Activated naive CD8-positive, alpha-beta T cell treated with anti-CD3 and anti-CD28 coated beads, Interleukin-2, amount 10 ng/mL, durations not matched to agents 7 days and 5 days (primary cell): ENCODE data around the gene CARD6. TPM values are rescaled to one million over a fixed set of nuclear protein-coding genes. Genes with fewer than 3 reads are reported as not detected.
"Not testable (repeated sequence)": the region's sequence is repeated elsewhere in the genome, so short reads cannot be mapped to it uniquely, and the experiment has no call there.

ENCODE experiments used
- ATAC-seq: fragments of 150-1000 bp; cut with Tn5 transposase; one replicate; pipeline ENCODE4 v1.10.0; 2021; ENCODE audit warnings: low read depth, moderate library complexity
- POLR2A ChIA-PET: fragments of 350-600 bp; sonication (Branson Sonifier 250); formaldehyde crosslinking; loops from one replicate; lab custom pipeline; 2021; ENCODE audit warnings: antibody characterized with exemption; lab: Charles Lee
- DNase-seq: peaks from one replicate; pipeline ENCODE4 v3.0.0; 2021
- H3K27ac Mint-ChIP-seq: one replicate; pipeline ENCODE4 v1.8.0; 2022; ENCODE audit warnings: mild to moderate bottlenecking, mixed read lengths
- H3K27me3 Mint-ChIP-seq: one replicate; pipeline ENCODE4 v1.8.0; 2022; ENCODE audit warnings: mild to moderate bottlenecking, moderate library complexity, mixed read lengths
- H3K36me3 Mint-ChIP-seq: one replicate; pipeline ENCODE4 v1.8.0; 2021; ENCODE audit warnings: mild to moderate bottlenecking, mixed read lengths
- H3K4me1 Mint-ChIP-seq: one replicate; pipeline ENCODE4 v1.8.0; 2021; ENCODE audit warnings: mixed read lengths
- H3K4me3 Mint-ChIP-seq: one replicate; pipeline ENCODE4 v1.8.0; 2022; ENCODE audit warnings: mild to moderate bottlenecking, moderate library complexity, mixed read lengths
- H3K9me3 Mint-ChIP-seq: one replicate; pipeline ENCODE4 v1.8.0; 2021; ENCODE audit warnings: mixed read lengths
- total RNA-seq, 2 experiments: library from RNA; stranded (reverse); gene quantifications; one replicate each; pipeline ENCODE4 v1.2.3, GENCODE V29; 2021

The CARD6 gene
- total RNA-seq, 2 experiments from 2014 or later: 3.5 to 4.4 TPM

DNA sequence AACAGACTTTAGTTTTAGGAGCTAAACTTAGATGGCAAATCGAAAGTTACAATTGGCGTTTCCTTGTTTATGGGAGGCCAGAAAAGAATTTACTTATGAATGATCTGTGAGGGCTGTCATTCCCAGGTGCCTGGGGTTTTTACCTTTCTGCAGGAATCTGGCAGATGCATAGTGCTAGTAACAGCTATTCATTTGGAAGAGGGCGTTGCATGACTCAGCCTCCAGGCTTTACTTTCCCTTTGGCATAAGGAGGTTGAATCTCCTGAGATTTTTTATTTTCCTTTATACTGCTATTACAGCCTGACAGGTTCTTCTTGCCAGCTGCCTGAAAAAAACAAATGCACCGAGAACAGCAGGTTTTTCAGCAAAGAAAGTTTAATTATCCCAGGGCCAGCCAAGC is 30.0 kb downstream of the CARD6 start:
- Mint-ChIP-seq H3K27me3 (peaks cover 10% of the 10 kb centered on the region), H3K4me3 (no peak overlapping the region), H3K4me1 (no peaks in the 10 kb centered on the region), H3K9me3 (no peaks in the 10 kb centered on the region), H3K36me3 (no peaks in the 10 kb centered on the region), H3K27ac (no peak overlapping the region)
- no peak for ATAC-seq
- DNase-seq: no peak
- POLR2A ChIA-PET: no interaction called here

DNA sequence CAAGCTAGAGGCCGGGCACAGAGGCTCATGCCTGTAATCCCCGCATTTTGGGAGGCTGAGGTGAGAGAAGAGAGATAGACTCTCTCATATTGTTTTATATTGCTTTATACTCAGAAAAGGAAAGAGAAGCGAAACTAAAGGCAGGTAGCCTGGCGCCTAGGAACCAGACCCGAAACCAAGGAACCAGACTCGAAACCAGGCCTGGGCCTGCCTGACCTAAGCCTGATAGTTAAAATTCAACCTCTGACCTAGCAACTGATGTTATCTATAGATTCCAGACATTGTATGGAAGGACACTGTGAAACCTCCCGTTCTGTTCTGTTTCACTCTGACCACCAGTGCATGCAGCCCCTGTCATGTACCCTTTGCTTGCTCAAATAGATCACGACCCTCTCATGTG is 31.1 kb downstream of the CARD6 start:
- POLR2A ChIA-PET, ATAC-seq, H3K9me3 Mint-ChIP-seq, H3K4me3 Mint-ChIP-seq, H3K36me3 Mint-ChIP-seq, H3K27ac Mint-ChIP-seq, H3K4me1 Mint-ChIP-seq, DNase-seq: not testable (repeated sequence)
- peaks cover 12% of the 10 kb centered on the region for H3K27me3 Mint-ChIP-seq

DNA sequence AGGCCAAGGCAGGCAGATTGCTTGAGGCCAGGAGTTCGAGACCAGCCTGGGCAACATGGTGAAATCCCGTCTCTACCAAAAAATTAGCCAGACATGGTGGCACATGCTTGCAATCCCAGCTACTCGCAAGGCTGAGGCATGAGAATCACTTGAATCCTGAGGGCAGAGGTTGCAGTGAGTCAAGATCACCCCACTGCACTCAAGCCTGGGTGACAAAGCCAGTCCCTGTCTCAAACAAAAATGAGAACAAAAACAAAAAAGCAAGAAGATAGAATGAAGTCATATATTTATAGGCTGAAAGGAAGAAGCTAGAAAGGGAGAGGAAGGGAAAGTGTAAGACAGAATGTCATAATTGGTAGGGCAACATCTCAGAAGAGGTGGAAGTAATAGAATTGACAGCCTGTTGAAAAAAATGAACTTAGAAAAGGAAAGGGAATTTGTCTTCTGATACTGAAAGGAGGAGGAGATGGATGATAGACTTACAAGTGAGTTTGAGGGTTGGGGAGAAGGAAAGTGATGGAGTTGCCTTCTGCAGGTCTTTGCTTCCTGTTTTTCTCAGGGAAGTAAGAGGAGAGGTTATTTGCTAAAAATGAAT is 32.2 kb downstream of the CARD6 start:
- no peaks in the 10 kb centered on the region for H3K4me1 Mint-ChIP-seq

GRCh38 chr5:40875958-40876357 is 34.8 kb downstream of the CARD6 start:
- H3K4me1 Mint-ChIP-seq: no peaks in the 10 kb centered on the region
- no peaks in the 10 kb centered on the region for H3K36me3 Mint-ChIP-seq
- no peak overlapping the region for H3K27ac Mint-ChIP-seq
- no peak for ATAC-seq
- H3K9me3 Mint-ChIP-seq: peaks cover 1% of the 10 kb centered on the region
- H3K4me3 Mint-ChIP-seq: no peak overlapping the region
- DNase-seq: no peak
- peaks cover 12% of the 10 kb centered on the region for H3K27me3 Mint-ChIP-seq
- POLR2A ChIA-PET: no interaction called here

More for the DNA sequence above, 32.2 kb downstream of the CARD6 start:
- no peaks in the 10 kb centered on the region for H3K36me3 Mint-ChIP-seq
- peaks cover 1% of the 10 kb centered on the region for H3K9me3 Mint-ChIP-seq
- H3K27ac Mint-ChIP-seq: no peak overlapping the region
- H3K27me3 Mint-ChIP-seq: peaks cover 10% of the 10 kb centered on the region
- DNase-seq: no peak
- POLR2A ChIA-PET: no interaction called here
- H3K4me3 Mint-ChIP-seq: no peak overlapping the region
- no peak for ATAC-seq

GRCh38 chr5:40877371-40877988 is 36.3 kb downstream of the CARD6 start:
- DNase-seq: no peak
- no peak for ATAC-seq
- POLR2A ChIA-PET: no interaction called here
- Mint-ChIP-seq H3K27ac (no peak overlapping the region), H3K4me1 (no peaks in the 10 kb centered on the region), H3K27me3 (peaks cover 12% of the 10 kb centered on the region), H3K4me3 (no peak overlapping the region), H3K36me3 (no peaks in the 10 kb centered on the region), H3K9me3 (peaks cover 1% of the 10 kb centered on the region)

DNA sequence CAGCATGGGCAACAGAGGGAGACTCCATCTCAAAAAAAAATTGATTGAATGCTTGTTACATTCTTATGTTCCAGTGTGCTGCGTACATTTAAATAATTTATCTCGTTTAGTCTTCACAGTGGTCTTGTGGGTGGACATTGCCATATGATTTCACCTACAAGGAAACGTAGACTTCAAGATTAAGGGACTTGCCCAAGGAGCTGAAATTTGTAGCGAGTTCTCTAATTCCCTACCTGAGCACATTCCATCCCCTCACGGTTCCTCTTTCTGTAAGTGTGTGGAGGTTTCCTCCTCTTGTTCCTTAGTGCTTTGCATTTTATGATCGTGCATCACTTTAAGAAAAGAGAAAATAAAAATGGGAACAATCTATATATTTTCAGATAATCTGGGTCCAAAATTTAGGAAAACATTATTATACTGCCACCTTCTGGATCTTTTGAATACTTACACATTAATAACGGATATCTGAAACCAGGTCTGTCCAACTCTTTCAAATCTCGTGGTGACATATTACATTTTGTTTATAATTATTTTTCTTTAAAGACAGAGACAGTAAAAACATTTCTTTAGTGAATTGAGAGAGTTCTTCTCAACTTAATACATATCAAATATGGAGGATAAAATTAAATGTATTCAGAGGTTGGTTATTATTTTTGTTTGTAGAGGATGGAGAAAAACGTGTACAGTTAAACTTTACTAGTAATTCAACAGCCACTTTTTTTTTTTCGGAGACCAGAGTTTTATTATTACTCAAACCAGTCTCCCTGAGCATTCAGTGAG is 38.2 kb downstream of the CARD6 start:
- DNase-seq: no peak
- Mint-ChIP-seq H3K9me3 (peaks cover 1% of the 10 kb centered on the region), H3K4me3 (no peak overlapping the region), H3K27ac (no peak overlapping the region), H3K27me3 (peaks cover 15% of the 10 kb centered on the region), H3K4me1 (no peaks in the 10 kb centered on the region), H3K36me3 (no peaks in the 10 kb centered on the region)
- POLR2A ChIA-PET: no interaction called here
- no peak for ATAC-seq

DNA sequence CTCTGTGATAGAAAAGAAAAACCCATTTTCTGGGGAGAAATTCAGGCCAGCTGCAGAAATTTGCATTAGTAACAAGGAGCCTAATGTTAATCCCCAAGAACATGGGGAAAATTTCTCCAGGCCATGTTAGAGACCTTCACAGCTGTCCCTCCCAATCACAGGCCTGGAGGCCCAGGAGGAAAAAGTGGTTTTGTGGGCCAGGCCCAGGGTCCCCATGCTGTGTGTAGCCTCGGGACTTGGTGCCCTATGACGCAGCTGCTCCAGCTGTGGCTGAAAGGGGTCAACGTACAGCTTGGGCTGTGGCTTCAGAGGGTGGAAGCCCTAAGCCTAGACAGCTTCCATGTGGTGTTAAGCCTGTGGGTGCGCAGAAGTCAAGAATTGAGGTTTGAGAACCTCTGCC is 41.1 kb downstream of the CARD6 start:
- no peaks in the 10 kb centered on the region for H3K36me3 Mint-ChIP-seq
- H3K27ac Mint-ChIP-seq: no peak overlapping the region
- H3K4me1 Mint-ChIP-seq: no peaks in the 10 kb centered on the region
- ATAC-seq (no peak), DNase-seq (no peak)
- no peak overlapping the region for H3K4me3 Mint-ChIP-seq
- no peaks in the 10 kb centered on the region for H3K9me3 Mint-ChIP-seq
- POLR2A ChIA-PET: no interaction called here
- H3K27me3 Mint-ChIP-seq: peaks cover 15% of the 10 kb centered on the region

DNA sequence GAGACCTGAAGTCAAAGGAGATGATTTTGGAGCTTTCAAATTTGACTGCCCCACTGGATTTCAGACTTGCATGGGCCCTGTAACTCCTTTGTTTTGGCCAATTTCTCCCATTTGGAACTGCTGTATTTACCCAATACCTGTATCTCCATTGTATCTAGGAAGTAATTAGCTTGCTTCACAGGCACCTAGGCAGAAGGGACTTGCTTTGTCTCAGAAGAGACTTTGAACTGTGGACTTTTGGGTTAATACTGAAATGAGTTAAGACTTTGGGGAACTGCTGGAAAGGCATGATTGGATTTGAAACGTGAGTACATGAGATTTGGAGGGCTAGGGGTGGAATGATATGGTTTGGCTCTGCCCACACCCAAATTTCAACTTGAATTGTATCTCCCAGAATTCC is 41.9 kb downstream of the CARD6 start:
- H3K9me3 Mint-ChIP-seq, ATAC-seq, H3K27ac Mint-ChIP-seq, H3K4me3 Mint-ChIP-seq, POLR2A ChIA-PET, H3K36me3 Mint-ChIP-seq, DNase-seq, H3K4me1 Mint-ChIP-seq: not testable (repeated sequence)
- peaks cover 18% of the 10 kb centered on the region for H3K27me3 Mint-ChIP-seq

DNA sequence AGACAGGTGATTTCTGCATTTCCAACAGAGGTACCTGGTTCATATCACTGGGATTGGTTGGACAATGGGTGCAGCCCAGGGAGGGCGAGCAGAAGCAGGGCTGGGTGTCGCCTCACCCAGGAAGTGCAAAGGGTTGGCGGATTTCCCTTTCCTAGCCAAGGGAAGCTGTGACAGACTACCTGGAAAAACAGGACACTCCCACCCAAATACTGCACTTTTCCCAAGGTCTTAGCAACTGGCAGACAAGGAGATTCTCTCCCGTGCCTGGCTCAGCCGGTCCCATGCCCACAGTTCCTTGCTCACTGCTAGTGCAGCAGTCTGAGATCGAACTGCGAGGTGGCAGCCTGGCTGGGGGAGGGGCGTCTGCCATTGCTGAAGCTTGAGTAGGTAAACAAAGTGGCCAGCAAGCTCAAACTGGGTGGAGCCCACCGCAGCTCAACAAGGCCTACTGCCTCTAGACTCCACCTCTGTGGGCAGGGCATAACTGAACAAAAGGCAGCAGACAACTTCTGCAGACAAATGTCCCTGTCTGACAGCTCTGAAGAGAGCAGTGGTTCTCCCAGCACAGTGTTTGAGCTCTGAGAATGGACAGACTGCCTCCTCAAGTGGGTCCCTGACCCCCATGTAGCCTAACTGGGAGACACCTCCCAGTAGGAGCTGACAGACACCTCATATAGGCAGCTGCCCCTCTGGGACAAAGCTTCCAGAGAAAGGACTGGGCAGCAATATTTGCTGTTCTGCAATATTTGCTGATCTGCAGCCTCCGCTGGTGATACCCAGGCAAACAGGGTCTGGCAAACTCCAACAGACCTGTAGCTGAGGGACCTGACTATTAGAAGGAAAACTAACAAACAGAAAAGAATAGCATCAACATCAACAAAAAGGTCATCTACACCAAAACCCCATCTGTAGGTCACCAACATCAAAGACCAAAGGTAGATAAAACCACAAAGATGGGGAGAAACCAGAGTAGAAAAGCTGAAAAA is 54.6 kb downstream of the CARD6 start:
- H3K9me3 Mint-ChIP-seq, H3K4me1 Mint-ChIP-seq, DNase-seq, H3K27ac Mint-ChIP-seq, H3K4me3 Mint-ChIP-seq, H3K36me3 Mint-ChIP-seq, POLR2A ChIA-PET, ATAC-seq: not testable (repeated sequence)
- peaks cover 25% of the 10 kb centered on the region for H3K27me3 Mint-ChIP-seq

DNA sequence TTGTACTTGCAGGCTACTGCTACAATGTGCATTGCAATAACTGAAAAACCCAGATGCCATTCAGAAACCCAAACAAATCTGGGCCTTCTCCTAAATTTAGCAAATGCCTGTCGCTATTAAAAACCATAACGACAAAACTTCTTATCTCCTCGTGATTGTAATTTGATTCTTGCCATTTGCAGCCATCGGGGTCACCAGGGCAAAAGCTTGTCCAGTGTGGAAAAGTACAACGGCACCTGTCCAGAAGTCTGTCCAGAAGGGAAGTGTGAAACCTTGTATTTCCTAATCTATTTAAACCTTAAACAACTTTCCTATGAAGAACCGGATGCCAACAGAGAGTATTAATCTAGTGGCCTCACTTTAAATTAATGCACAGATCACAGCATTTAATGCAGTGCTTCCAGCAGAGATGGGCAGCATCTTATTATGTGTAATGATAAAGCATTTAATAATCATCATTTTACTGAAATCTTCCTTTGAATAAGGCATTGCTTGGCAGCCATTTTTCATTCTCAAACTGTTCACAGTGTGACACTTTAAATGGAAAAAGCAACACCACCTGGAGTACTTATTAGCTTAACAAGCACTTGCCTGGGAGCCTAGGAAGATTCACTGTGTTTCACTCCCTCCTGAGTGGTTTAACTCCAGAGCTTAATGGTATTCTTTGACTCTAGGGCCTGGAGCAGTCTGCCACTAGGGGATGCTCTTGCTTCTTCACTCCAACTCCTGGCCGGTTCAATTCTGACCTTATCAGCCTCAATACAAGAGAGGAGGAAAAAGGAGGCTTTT is 63.2 kb downstream of the CARD6 start:
- no peaks in the 10 kb centered on the region for H3K9me3 Mint-ChIP-seq
- DNase-seq (no peak), ATAC-seq (peak; percentile 67)
- no peak overlapping the region for H3K4me3 Mint-ChIP-seq
- peaks cover 11% of the 10 kb centered on the region for H3K27me3 Mint-ChIP-seq
- no peak overlapping the region for H3K27ac Mint-ChIP-seq
- no peaks in the 10 kb centered on the region for H3K36me3 Mint-ChIP-seq
- no peaks in the 10 kb centered on the region for H3K4me1 Mint-ChIP-seq
- POLR2A ChIA-PET: no interaction called here

- ATAC-seq: no peak
- Mint-ChIP-seq H3K36me3 (no peaks in the 10 kb centered on the region), H3K27ac (no peak overlapping the region), H3K4me3 (no peak overlapping the region), H3K9me3 (no peaks in the 10 kb centered on the region), H3K27me3 (peaks cover 14% of the 10 kb centered on the region), H3K4me1 (no peaks in the 10 kb centered on the region)
- POLR2A ChIA-PET: no interaction called here
- no peak for DNase-seq
Measured at GRCh38 chr5:40904994-40905306, 63.8 kb downstream of the CARD6 start.

- H3K27ac Mint-ChIP-seq: no peak overlapping the region
- POLR2A ChIA-PET: no interaction called here
- DNase-seq (no peak), ATAC-seq (no peak)
- H3K9me3 Mint-ChIP-seq: no peaks in the 10 kb centered on the region
- peaks cover 14% of the 10 kb centered on the region for H3K27me3 Mint-ChIP-seq
- no peak overlapping the region for H3K4me3 Mint-ChIP-seq
- H3K36me3 Mint-ChIP-seq: no peaks in the 10 kb centered on the region
- no peaks in the 10 kb centered on the region for H3K4me1 Mint-ChIP-seq
Measured at GRCh38 chr5:40906351-40906751, 65.2 kb downstream of the CARD6 start.

DNA sequence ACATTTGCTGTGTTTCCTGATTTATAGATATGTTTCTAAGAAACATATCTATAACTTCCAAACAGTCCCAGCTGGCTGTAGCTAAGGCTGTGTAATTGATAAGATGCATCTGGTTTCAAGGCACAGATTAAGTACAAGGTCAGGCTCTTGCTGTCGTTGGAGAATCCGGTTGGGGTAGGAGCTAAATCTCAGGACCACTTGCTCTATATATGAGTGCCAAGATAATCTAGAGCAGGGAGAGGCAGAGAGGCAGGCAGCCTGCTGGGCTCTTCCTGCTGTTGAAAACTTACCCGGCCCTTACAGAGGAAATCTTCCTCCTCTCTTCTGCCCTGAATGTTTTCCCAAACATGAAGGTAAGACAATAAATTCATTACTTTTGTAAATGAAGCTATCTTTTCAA is 68.1 kb downstream of the CARD6 start, which contains the start of gene C7:
C7 (plus strand) TSS at position 234 of the 400 bp plus-strand sequence; CDS start at position 348, 114 bp downstream.
- no peak for DNase-seq

More for the DNA sequence above, 68.1 kb downstream of the CARD6 start, which contains the start of gene C7:
- no peaks in the 10 kb centered on the region for H3K36me3 Mint-ChIP-seq
- ATAC-seq: no peak
- POLR2A ChIA-PET: no interaction called here
- no peaks in the 10 kb centered on the region for H3K4me1 Mint-ChIP-seq
- no peaks in the 10 kb centered on the region for H3K9me3 Mint-ChIP-seq
- no peak within 1 kb of the TSS for H3K27ac Mint-ChIP-seq
- H3K27me3 Mint-ChIP-seq: peaks cover 20% of the 10 kb centered on the region
- H3K4me3 Mint-ChIP-seq: no peak within 1 kb of the TSS
